HG03460 (cell line): ENCODE results near the gene FKBP1B.
"Not testable (repeated sequence)": the region's sequence is repeated elsewhere in the genome, so short reads cannot be mapped to it uniquely, and the experiment has no call there.

Experiments
- ATAC-seq: cut with Tn5 transposase; IDR thresholded peaks from one replicate; pipeline ENCODE4 v1.9.1; 2021; ENCODE audit not compliant: unreplicated experiment

Gene FKBP1B

GRCh38 chr2:24022324-24022974, 27.1 kb upstream of the FKBP1B start:
- ATAC-seq, result no peak

DNA sequence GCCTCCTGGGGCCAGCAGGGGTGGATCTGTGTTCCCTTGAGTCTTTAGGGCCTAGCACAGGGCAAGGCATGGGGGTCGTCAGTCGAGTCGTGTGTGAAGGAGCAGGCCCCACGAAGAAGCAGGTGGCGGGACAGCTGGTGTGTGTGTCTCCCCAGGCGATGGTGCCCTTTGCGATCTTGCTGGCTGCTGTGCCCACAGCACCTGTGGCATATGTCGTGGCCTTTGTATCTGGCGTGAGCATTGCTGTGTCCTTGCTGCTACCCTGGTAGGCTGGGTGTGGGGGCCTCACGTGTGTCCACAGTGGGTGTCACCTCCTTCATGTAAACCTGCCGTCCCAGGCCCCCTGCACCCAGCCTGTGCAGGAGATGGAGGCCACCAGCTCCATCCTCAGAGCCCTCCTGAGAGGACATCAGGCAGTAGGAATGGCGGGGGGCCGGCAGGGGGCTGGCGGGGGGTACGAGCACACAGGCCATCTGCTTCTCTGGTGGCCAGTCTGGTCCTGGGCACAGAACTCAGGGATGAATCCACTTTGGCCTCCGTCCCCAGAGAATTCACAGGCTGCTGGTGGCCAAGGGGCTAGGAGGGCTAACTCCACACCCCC, 26.5 kb upstream of the FKBP1B start:
- ATAC-seq, result no peak

GRCh38 chr2:24024018-24024417, 25.5 kb upstream of the FKBP1B start:
- no peak for ATAC-seq

DNA sequence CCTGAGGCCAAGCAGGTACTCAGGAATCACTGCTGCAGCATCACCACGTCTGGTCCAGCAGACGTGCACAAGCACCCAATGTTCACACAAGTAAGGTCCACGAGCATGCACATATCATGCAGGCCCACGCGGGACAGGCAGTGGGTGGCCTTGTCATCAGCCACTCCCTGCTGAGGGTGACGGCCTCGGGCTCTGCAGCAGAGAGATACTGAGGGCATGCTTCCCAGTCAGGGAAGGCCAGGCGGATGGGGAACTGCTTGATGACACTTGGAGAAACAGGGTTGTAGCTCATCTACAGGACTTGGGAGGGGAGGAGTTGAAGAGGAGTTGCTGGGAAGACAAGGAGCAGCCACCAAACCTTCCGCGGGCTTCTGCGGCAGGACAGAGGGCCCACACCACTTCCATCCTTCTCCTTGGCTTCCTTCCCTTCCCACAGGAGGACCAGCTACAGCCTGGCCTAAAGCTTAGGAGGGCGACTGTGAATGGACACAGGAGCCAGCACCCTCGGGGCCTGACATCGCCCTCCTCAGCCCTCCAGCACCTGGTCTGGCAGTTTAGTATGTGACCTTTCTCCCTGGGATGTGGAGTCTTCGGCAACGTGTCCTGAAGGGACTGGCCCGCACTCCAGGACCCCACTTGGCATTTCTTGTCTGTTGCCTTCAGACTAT, 24.4 kb upstream of the FKBP1B start:
- no peak for ATAC-seq

DNA sequence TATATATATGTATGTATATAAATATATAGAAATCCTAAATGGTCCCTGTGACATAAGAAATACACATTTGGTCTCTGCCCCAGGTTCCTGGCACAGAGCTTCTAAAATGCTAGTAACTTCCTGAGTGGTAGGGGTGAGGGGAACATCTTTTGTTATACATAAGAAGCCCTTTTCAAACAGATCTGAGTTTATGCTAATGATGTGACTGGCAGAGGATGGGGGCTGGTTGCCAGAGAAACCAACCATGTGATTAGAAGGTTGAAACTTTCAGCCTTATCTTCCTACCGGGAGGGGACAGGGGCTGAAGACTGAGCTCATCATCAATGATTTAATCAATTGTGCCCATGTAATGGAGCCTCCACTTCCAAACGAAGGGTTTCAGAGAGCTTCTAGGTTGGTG, 23.3 kb upstream of the FKBP1B start:
- ATAC-seq, result no peak

- no peak for ATAC-seq
Measured at GRCh38 chr2:24038786-24039499, 10.6 kb upstream of the FKBP1B start.

DNA sequence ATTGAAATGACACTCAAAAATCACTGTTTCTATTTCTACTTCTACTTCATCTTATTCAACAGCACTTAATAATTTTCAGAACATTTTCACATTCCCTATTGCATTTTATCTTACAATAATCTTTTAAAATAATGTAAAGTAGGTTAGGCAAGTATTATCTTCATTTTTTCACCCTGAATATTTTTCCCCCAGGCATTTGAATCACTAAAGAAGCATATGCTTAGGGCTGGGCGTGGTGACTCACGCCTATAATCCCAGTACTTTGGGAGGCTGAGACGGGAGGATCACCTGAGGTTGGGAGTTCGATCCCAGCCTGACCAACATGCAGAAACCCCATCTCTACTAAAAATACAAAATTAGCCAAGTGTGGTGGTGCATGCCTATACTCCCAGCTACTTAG, 9.0 kb upstream of the FKBP1B start:
- ATAC-seq, result no peak

DNA sequence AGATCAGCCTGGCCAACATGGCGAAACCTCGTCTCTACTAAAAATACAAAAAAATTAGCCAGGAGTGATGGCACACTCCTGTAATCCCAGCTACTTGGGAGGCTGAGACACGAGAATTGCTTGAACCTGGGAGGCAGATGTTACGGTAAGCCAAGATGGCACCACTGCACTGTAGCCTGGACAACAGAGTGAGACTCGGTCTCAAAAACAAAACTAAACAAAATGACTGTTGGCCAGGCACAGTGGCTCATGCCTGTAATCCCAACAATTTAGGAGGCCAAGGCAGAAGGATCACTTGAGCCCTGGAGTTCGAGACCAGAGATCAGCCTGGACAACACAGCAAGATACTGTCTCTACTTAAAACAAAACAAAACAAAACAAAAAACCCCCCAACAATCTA, 6.4 kb upstream of the FKBP1B start:
- not testable (repeated sequence) for ATAC-seq

- no peak for ATAC-seq
Measured at GRCh38 chr2:24045511-24046508, 3.7 kb upstream of the FKBP1B start.

DNA sequence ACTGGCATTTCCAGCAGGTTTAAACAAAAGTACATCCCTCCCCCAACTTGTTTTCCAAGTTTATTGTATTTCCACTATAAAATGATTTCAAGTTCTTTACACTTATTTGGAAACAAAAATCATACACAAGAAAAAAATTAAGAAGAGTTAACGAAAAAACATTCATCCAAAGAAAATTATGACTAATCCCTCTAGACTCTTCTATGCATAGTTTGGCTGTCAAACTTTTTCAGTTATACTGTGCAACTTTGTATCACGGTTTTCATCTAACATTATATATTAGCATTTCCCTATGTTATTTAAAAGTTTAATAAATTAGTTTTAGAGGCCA, 3.0 kb upstream of the FKBP1B start:
- ATAC-seq, result no peak

DNA sequence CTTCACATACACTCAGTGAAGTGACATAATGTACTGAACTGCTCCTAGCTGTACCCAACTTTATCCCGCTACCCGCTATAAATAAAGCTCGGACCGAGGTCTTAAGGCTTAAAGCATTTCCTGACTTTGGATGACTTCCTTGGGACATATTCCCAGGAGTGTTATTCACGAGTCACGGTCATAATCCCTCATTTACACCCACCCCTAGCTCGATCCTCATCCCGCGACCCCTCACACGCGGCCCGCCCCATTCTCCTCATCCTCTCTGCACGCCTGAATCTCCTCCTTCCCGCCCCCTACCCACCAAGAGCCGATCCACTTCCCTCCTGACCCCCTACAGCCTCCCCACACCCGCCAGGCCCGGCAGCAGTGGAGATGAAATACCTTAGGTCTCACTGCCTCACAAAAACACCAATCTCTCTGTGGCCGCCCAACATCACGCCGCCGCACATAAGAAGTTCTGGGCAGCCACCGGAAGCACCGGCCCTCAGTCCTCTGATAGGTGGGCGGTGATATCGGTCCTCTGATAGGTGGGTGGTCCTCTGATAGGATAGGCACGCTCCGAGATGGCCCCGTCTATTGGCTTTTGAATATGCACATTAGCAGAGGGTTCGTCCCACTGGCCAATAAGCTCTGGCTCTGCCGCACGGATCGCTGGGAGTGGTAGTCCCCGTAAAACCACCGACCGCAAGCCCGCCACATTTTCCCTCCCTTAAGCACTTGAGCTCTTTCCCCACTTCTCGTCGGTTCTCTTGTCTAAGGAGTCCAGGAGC, 2.4 kb upstream of the FKBP1B start, which contains the start of gene WDCP:
Gene WDCP, minus strand, starts transcription at position 462 of the 773 bp plus-strand sequence. CDS start 7,897 bp downstream, outside the sequence.
- peak; percentile 99 for ATAC-seq

DNA sequence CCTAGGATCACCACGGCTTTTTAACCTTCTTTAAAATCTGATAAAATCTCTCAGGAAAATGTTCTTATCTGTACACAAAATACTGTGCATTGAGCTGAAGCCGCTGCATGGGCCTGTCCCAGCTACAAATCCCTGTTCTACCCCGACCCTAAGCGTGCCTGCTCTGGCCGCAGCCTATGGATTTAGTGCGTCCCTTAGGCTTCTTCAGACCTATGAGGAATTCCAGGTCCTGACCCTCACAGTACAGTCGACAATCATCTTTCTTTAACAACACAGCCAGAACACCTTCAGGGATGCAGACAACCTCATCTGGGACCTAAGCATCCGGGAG, 1.9 kb upstream of the FKBP1B start:
- no peak for ATAC-seq

DNA sequence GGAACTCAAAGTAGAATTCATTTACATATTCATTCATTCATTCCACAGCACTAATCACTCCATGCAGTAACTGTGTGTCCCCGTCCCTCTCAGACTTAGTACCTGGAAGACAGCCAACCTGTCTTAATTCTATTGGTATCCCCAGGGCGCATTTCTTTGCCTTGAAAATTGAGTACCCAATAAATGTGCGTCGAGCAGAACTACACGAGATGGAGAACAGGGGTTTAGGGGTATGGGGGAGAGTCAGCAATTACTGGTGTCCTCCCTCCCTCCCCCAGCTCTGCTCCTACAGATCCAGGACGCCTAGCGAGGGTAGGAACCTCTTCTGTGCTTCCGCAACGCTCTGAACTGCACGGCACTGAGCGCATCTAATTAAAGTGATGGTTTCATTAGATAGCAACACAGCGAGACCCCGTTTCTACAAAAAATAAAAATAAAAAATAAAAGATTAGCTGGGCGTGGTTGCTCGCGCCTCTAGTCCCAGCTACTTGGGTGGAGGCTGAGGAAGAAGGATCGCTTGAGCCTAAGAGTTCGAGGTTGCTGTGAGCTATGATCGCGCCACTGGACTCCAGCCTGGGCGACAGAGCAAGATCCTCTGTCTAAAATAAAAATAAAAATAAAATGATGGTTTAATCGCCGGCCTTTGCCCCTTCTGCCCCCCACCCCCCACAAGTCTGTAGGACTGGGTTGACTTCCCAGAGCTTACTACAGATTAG, 614 bp upstream of the FKBP1B start:
- ATAC-seq, result no peak

DNA sequence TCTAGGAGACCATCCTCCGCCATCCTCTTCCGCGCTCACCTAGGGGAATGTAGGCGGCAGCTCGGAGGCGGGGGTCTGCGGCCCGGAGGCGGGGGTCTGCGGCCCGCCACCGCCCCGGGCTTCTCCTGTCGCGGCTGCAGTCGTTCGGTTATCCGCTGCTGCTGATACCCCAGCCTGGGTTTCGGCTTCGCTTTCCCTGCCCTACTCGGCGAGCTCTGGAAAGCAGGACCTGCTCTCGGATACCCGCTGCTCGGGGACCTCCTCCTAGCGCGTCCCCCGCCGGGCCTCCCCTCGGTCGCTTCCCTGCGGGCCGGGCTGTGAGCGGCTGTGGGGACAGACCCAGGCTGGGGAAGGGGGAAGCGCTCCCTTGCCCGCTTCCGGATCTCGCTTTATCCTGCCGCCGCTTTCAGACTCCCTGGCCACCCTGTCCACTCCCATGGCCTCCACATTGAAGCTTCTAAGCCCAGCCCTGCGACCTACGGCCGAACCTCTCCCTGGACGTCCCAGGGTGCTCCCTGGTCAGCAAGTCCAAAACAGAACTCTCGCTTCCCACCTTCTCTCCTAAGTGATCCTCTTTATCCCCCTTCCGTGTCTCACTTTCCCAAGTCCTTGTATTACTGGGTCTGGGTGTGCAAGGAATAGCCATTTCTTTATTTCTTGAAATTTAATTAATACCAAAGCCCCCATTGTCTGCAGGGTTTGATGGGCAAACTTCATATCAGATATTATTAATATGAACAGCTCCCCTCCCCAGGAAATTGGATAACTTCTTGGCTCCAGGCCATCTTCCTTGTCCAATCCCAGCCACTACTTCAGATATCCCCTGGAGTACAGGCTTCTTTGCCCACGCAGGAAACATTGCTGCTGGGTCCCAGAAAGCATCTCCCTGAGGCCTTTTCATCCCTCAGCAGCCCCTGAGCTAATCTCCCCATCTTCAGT, 769 bp downstream of the FKBP1B start:
- ATAC-seq, result no peak

GRCh38 chr2:24051833-24052232, 2.3 kb downstream of the FKBP1B start:
- no peak for ATAC-seq

- no peak for ATAC-seq
Measured at GRCh38 chr2:24052951-24053350, 3.4 kb downstream of the FKBP1B start.

DNA sequence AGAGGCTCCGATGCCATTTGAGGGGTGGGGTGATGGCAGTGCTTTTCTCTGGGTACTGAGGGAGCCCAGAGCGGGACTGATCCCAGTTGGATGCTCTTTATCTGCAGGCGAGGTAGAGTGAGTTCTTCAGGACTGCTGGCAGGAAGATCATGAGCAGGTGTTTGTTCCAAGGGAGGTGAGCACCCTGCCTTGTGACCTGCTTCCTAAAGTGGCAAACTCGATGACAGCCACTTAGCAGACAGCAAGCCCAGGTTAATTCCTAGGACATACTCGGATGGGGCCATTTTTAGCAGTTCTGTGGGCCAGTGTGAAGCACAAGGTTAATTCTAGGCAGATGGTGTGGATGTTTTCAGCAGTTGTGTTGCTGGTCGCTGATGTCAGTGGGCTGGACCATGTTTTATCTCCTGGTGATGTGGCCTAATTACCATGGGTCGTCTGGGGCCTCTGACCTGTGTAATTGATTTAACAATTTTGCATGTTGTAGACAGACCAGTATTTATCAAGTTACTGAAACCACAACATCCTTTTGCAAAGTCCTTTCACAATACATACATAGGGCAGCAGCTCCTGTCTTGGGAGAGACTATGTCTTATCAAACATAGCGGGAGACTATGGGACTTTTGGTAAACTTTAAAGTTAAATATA, 4.9 kb downstream of the FKBP1B start:
- ATAC-seq, result no peak

DNA sequence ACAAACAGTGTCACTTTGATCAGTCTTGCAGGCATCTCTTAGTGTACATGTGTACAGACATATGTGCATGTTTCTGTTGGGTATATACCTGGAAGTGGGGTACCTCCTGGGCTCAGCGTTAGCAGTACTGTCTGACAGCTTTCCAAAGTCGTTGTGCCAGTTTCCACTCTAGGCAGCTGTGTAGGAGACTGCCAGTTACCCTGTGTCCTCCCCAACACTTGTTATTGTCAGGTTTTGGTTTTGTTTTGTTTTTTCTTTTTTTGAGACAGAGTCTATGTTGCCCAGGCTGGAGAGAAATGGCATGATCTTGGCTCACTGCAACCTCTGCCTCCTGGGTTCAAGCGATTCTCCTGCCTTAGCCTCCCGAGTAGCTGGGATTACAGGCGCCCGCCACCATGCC, 6.2 kb downstream of the FKBP1B start:
- ATAC-seq, result no peak
